ENCODE data around the gene CYFIP1. TPM values are rescaled to one million over a fixed set of nuclear protein-coding genes. Genes with fewer than 3 reads are reported as not detected.

The CYFIP1 gene
- total RNA-seq, 4 donors from 2014 or later = 81.2 to 131 (median 114) TPM

DNA sequence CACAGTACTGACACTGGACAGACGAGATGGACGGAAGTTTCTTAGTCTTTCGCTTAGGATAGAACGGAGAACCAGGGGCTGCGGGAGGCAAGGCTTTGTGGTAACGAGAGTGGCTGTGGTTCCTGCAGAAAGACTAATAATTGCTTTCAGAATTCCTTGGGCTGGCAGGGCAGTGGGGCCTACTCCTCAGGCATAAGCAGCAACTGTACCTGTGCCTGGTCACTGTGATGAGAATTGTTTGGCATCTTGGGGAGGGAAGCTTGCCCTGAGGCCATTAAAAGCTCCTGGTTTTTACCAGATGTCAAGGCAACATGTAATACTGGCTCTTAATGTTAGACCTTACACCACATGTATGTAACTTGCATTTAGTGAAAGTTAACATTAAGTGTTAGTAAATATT is 134.1 kb downstream of the CYFIP1 start:
- TF ChIP-seq CTCF (IDR thresholded peaks at IDR 0.05; ENCODE audit: low read depth) = no peak

GRCh38 chr15:22845289-22845900 is 134.8 kb downstream of the CYFIP1 start:
- TF ChIP-seq CTCF (IDR thresholded peaks at IDR 0.05; ENCODE audit: low read depth) = no peak

GRCh38 chr15:22844421-22845288 is 135.5 kb downstream of the CYFIP1 start:
- no peak for TF ChIP-seq CTCF (IDR thresholded peaks at IDR 0.05; ENCODE audit: low read depth)

- TF ChIP-seq CTCF (IDR thresholded peaks at IDR 0.05; ENCODE audit: low read depth) = no peak
Measured at GRCh38 chr15:22839046-22839695, 141.0 kb downstream of the CYFIP1 start.

- no peak for TF ChIP-seq CTCF (IDR thresholded peaks at IDR 0.05; ENCODE audit: low read depth)
Measured at GRCh38 chr15:22838292-22839042, 141.7 kb downstream of the CYFIP1 start, which contains the start of gene NIPA2. Gene NIPA2, plus strand, starts transcription at chr15:22838666. Its CDS starts 13,066 bp downstream, at chr15:22851732.

GRCh38 chr15:22831473-22831872 is 148.7 kb downstream of the CYFIP1 start:
- TF ChIP-seq CTCF (IDR thresholded peaks at IDR 0.05; ENCODE audit: low read depth) = no peak

Measured in subcutaneous adipose tissue (tissue), 4 donors.